K562 (cell line): ENCODE results near the gene MBNL1. TPM values are rescaled to one million over a fixed set of nuclear protein-coding genes. Genes with fewer than 3 reads are reported as not detected.

Experiments used
- BACH1 ChIP-seq: fragments of 200-800 bp; sonication (Bioruptor generic); IDR thresholded peaks from 2 replicates; pipeline ENCODE4 v1.6.1; 2016; ENCODE audit warnings: missing genetic modification characterization, missing compliant biosample characterization
- BRD4 ChIP-seq: fragments of 200-600 bp; sonication (generic); IDR thresholded peaks from 2 replicates; pipeline ENCODE4 v1.6.1; 2017; ENCODE audit warnings: inconsistent platforms
- DIDO1 ChIP-seq: fragments of 450-650 bp; IDR thresholded peaks from 2 replicates; pipeline ENCODE4 v1.6.1; 2016; ENCODE audit warnings: low read depth, missing biosample characterization, missing genetic modification characterization
- DLX4 ChIP-seq: fragments of 250-450 bp; sonication (Bioruptor Pico); IDR thresholded peaks from 2 replicates; pipeline ENCODE4 v1.6.1; 2021; ENCODE audit warnings: mild to moderate bottlenecking
- DNMT1 ChIP-seq: fragments of 450-650 bp; IDR thresholded peaks from 2 replicates; pipeline ENCODE4 v1.6.1; 2016; ENCODE audit warnings: antibody characterized with exemption, mild to moderate bottlenecking
- ETV6 ChIP-seq, 3 experiments: fragments of 150-350 bp in 1 of 3; sonication (generic) in 1 of 3; formaldehyde crosslinking in 1 of 3; IDR thresholded peaks; 2 replicates each; pipeline versions ENCODE4 v1.6.1 to v1.8.0; 2014 to 2022; ENCODE audit warnings: borderline replicate concordance in 2 of 3, low read depth in 2 of 3, antibody characterized with exemption in 1 of 3, low read length in 1 of 3, mild to moderate bottlenecking in 1 of 3, missing genetic modification reagents in 1 of 3
- GABPB2 ChIP-seq: fragments of 250-450 bp; sonication (Bioruptor Pico); conservative IDR thresholded peaks from 2 replicates; pipeline ENCODE4 v1.5.1; 2021; ENCODE audit warnings: mild to moderate bottlenecking
- MCM7 ChIP-seq, 2 experiments: fragments of 450-650 bp; IDR thresholded peaks; 2 replicates each; pipeline ENCODE4 v1.6.1; 2016 to 2018
- MECOM ChIP-seq: fragments of 250-450 bp; sonication (Bioruptor Pico); IDR thresholded peaks from 2 replicates; pipeline ENCODE4 v1.8.0; 2022; ENCODE audit warnings: inconsistent platforms
- SP1 ChIP-seq: sonication (generic); formaldehyde crosslinking; IDR thresholded peaks from 2 replicates; pipeline ENCODE4 v1.8.1; 2022; ENCODE audit warnings: mild to moderate bottlenecking, missing genetic modification reagents
- SRSF3 ChIP-seq: fragments of 200-400 bp; formaldehyde crosslinking; IDR thresholded peaks from 2 replicates; pipeline ENCODE4 v1.6.1; 2016; ENCODE audit warnings: mild to moderate bottlenecking, low read length, moderate library complexity; ENCODE audit not compliant: insufficient read depth
- SUPT5H ChIP-seq: fragments of 450-650 bp; IDR thresholded peaks from 2 replicates; pipeline ENCODE4 v1.6.1; 2016
- TARDBP ChIP-seq: fragments of 450-650 bp; IDR thresholded peaks from 2 replicates; pipeline ENCODE4 v1.6.1; 2016
- ZBTB7A ChIP-seq: IDR thresholded peaks from 2 replicates; pipeline ENCODE4 v1.6.1; 2011; ENCODE audit warnings: low read depth, mild to moderate bottlenecking, low read length, moderate library complexity, borderline replicate concordance; ENCODE audit not compliant: control insufficient read depth
- ZNF134 ChIP-seq: fragments of 250-450 bp; sonication (Bioruptor Pico); conservative IDR thresholded peaks from 2 replicates; pipeline ENCODE4 v1.4.0; 2020
- ZNF239 ChIP-seq: fragments of 250-450 bp; sonication (Bioruptor Pico); IDR thresholded peaks from 2 replicates; pipeline ENCODE4 v1.4.0; 2020; ENCODE audit warnings: mild to moderate bottlenecking
- ZNF253 ChIP-seq: fragments of 250-450 bp; sonication (Bioruptor Pico); conservative IDR thresholded peaks from 2 replicates; pipeline ENCODE4 v1.6.1; 2021; ENCODE audit warnings: mild to moderate bottlenecking
- ZNF766 ChIP-seq: fragments of 200-800 bp; sonication (Bioruptor generic); conservative IDR thresholded peaks from 2 replicates; pipeline ENCODE4 v1.6.1; 2016; ENCODE audit warnings: missing genetic modification characterization, missing compliant biosample characterization
- ZSCAN29 ChIP-seq: fragments of 450-650 bp; IDR thresholded peaks from 2 replicates; pipeline ENCODE4 v1.6.1; 2017
- polyA plus RNA-seq, 8 experiments: library from polyadenylated mRNA; depleted of rRNA in 4 of 8; stranded (reverse) in 5 of 8; unstranded in 3 of 8; fragments of >200 nt; fragmentation: Nextera tagmentation in 2 of 8; fragmentation: Illumina TruSeq in 1 of 8; extraction: Ambion mirVana in 2 of 8; extraction: Trizol in 1 of 8; gene quantifications; 2 replicates each; pipeline versions ENCODE4 v1.2.1 to v1.2.3, GENCODE V29; 2011 to 2014; ENCODE audit warnings: inconsistent platforms in 1 of 8, missing spikeins in 1 of 8
- total RNA-seq, 7 experiments: library from RNA; depleted of rRNA in 6 of 7; stranded (reverse); fragments of >200 nt in 6 of 7; fragmentation: Illumina TruSeq in 2 of 7; extraction: Trizol in 2 of 7; gene quantifications; 2 replicates each; pipeline versions ENCODE4 v1.2.1 to v1.2.3, GENCODE V29; 2011 to 2021; ENCODE audit warnings: low replicate concordance in 1 of 7
- TF ChIP-seq, protein P1 (sequence below): fragments of 250-450 bp; sonication (Bioruptor Pico); IDR thresholded peaks from 2 replicates; pipeline ENCODE4 v1.8.0; 2022; ENCODE audit warnings: moderate library complexity, mild to moderate bottlenecking, inconsistent platforms
- TF ChIP-seq, protein P2 (sequence below): fragments of 450-650 bp; formaldehyde crosslinking; IDR thresholded peaks from 2 replicates; pipeline ENCODE4 v1.4.0; 2020; ENCODE audit warnings: mild to moderate bottlenecking, moderate library complexity

MBNL1 gene
- total and polyA plus RNA-seq, 9 of the 15 experiments (the other 6 are each of a cell fraction or from before 2014, with no cell fraction given): 70.3 to 243 (median 220) TPM

GRCh38 chr3:152298393-152299248 lies 29.9 kb downstream of the MBNL1 start (continued):
- TF ChIP-seq, protein P1, sequence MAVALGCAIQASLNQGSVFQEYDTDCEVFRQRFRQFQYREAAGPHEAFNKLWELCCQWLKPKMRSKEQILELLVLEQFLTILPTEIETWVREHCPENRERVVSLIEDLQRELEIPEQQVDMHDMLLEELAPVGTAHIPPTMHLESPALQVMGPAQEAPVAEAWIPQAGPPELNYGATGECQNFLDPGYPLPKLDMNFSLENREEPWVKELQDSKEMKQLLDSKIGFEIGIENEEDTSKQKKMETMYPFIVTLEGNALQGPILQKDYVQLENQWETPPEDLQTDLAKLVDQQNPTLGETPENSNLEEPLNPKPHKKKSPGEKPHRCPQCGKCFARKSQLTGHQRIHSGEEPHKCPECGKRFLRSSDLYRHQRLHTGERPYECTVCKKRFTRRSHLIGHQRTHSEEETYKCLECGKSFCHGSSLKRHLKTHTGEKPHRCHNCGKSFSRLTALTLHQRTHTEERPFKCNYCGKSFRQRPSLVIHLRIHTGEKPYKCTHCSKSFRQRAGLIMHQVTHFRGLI: no peak
- TF ChIP-seq ETV6 (IDR thresholded peaks at IDR 0.05; ENCODE audit: borderline replicate concordance in 1 of 2, low read depth in 2 of 2, low read length in 1 of 2) (no peak), ETV6 (CRISPR knock-in tag; IDR thresholded peaks at IDR 0.05; ENCODE audit: borderline replicate concordance) (no peak), ZNF239 (CRISPR knock-in tag) (no peak), MCM7 (IDR thresholded peaks at IDR 0.05) (no peak), BRD4 (no peak), ZBTB7A (no peak), SRSF3 (no peak), ZNF134 (CRISPR knock-in tag) (no peak), DLX4 (CRISPR knock-in tag) (no peak), MECOM (CRISPR knock-in tag) (no peak), BACH1 (tag) (no peak), TARDBP (no peak), DIDO1 (tag) (no peak), ZSCAN29 (no peak), ZNF766 (CRISPR knock-in tag) (no peak), GABPB2 (no peak), DNMT1 (no peak), SP1 (CRISPR knock-in tag) (no peak), SUPT5H (no peak), ZNF253 (CRISPR knock-in tag) (no peak)
- TF ChIP-seq, protein P2, sequence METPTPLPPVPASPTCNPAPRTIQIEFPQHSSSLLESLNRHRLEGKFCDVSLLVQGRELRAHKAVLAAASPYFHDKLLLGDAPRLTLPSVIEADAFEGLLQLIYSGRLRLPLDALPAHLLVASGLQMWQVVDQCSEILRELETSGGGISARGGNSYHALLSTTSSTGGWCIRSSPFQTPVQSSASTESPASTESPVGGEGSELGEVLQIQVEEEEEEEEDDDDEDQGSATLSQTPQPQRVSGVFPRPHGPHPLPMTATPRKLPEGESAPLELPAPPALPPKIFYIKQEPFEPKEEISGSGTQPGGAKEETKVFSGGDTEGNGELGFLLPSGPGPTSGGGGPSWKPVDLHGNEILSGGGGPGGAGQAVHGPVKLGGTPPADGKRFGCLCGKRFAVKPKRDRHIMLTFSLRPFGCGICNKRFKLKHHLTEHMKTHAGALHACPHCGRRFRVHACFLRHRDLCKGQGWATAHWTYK (CRISPR knock-in tag): no peak
